ENCODE data around the gene ZNF280B.

ZNF280B gene

GRCh38 chr22:22440188-22440587 lies 68.4 kb downstream of the ZNF280B start:
- no peak for DNase-seq (ENCODE audit: low read depth, low spot score)
- no peak overlapping the region for H3K4me3 ChIP-seq (ENCODE audit: low read depth, low read length)
- in situ Hi-C loops (cut with HindIII; ENCODE audit: low sequenced_read_pairs) = no loop called here
- TF ChIP-seq CTCF (IDR thresholded peaks at IDR 0.05; ENCODE audit: low read depth, low read length) = no peak
